ENCODE data around the gene HLA-G. TPM values are rescaled to one million over a fixed set of nuclear protein-coding genes. Genes with fewer than 3 reads are reported as not detected.

HLA-G gene
- total and polyA plus RNA-seq, 9 of the 15 experiments (the other 6 are each of a cell fraction or from before 2014, with no cell fraction given): 0.13 TPM; not detected in 8

DNA sequence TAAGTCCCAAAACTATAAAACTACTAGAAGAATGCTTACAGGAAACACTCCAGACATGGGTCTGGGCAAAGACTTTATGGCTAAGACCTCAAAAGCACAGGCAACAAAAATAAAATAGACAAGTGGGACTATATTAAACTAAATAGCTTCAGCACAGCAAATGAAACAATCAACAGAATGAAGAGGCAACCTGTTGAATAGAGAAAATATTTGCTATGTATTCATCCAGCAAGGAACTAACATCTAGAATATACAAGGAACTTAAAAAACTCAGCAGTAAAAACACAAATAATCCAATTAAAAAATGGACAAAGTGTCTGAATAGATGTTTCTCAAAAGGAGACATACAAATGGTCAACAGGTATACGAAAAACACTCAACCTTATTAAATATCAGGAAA lies 30.4 kb downstream of the HLA-G start (continued):
- TF ChIP-seq, protein P1, sequence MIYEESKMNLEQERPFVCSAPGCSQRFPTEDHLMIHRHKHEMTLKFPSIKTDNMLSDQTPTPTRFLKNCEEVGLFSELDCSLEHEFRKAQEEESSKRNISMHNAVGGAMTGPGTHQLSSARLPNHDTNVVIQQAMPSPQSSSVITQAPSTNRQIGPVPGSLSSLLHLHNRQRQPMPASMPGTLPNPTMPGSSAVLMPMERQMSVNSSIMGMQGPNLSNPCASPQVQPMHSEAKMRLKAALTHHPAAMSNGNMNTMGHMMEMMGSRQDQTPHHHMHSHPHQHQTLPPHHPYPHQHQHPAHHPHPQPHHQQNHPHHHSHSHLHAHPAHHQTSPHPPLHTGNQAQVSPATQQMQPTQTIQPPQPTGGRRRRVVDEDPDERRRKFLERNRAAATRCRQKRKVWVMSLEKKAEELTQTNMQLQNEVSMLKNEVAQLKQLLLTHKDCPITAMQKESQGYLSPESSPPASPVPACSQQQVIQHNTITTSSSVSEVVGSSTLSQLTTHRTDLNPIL (CRISPR knock-in tag; IDR thresholded peaks at IDR 0.05): no peak
- TF ChIP-seq CREB1 (IDR thresholded peaks at IDR 0.05) (no peak), CREB1 (CRISPR knock-in tag; IDR thresholded peaks at IDR 0.05) (no peak), ZNF282 (CRISPR knock-in tag; IDR thresholded peaks at IDR 0.05) (no peak), RBM34 (IDR thresholded peaks at IDR 0.05; ENCODE audit: borderline replicate concordance, insufficient read depth, low read length) (no peak), SMARCA4 (IDR thresholded peaks at IDR 0.05) (no peak), MYNN (IDR thresholded peaks at IDR 0.05) (no peak), MYNN (CRISPR knock-in tag; IDR thresholded peaks at IDR 0.05) (no peak)
- TF ChIP-seq, protein P2, sequence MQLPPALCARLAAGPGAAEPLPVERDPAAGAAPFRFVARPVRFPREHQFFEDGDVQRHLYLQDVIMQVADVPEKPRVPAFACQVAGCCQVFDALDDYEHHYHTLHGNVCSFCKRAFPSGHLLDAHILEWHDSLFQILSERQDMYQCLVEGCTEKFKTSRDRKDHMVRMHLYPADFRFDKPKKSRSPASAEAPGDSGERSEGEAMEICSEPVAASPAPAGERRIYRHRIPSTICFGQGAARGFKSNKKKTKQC (CRISPR knock-in tag; IDR thresholded peaks at IDR 0.05): no peak
- TF ChIP-seq, protein P3, sequence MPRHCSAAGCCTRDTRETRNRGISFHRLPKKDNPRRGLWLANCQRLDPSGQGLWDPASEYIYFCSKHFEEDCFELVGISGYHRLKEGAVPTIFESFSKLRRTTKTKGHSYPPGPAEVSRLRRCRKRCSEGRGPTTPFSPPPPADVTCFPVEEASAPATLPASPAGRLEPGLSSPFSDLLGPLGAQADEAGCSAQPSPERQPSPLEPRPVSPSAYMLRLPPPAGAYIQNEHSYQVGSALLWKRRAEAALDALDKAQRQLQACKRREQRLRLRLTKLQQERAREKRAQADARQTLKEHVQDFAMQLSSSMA (CRISPR knock-in tag; IDR thresholded peaks at IDR 0.05): no peak
